Measurements from ENCODE around the gene FAM222B. TPM values are rescaled to one million over a fixed set of nuclear protein-coding genes. Genes with fewer than 3 reads are reported as not detected.

The FAM222B gene
- total and polyA plus RNA-seq, 3 experiments from 2014 or later, result 19.3 to 21.5 (median 20.6) TPM

GRCh38 chr17:28715217-28715616 is 127.4 kb downstream of the FAM222B start:
- Histone ChIP-seq H3K27ac (ENCODE audit: low read depth, low read length) (no peak overlapping the region), H3K27me3 (ENCODE audit: insufficient read depth, low read length, poor library complexity, severe bottlenecking) (peaks cover 8% of the 10 kb centered on the region), H3K9me3 (ENCODE audit: low read length) (no peaks in the 10 kb centered on the region), H3K36me3 (ENCODE audit: insufficient read depth, low read length) (no peaks in the 10 kb centered on the region), H3K4me1 (ENCODE audit: insufficient read depth, low read length) (peaks cover 22% of the 10 kb centered on the region), H3K4me3 (ENCODE audit: low read length) (no peak overlapping the region)
- Mint-ChIP-seq H3K27me3 (peaks cover 17 to 25% of the 10 kb centered on the region in 2 donors), H3K4me3 (peak overlapping the region in 1 of 7 donors; percentile 46), H3K36me3 (peaks cover 0 to 10% (median 1%) of the 10 kb centered on the region in 3 donors), H3K9me3 (no peaks in the 10 kb centered on the region), H3K4me1 (peaks cover 30 to 37% (median 37%) of the 10 kb centered on the region in 3 donors), H3K27ac (no peak overlapping the region)
- CTCF ChIA-PET, result interaction anchor here (1.9 kb wide), 1 partner anchor 12 kb away, joined by 6 read pairs; no protein-coding TSS in a partner anchor
- no peak for DNase-seq
- POLR2A ChIA-PET, result no interaction called here

DNA sequence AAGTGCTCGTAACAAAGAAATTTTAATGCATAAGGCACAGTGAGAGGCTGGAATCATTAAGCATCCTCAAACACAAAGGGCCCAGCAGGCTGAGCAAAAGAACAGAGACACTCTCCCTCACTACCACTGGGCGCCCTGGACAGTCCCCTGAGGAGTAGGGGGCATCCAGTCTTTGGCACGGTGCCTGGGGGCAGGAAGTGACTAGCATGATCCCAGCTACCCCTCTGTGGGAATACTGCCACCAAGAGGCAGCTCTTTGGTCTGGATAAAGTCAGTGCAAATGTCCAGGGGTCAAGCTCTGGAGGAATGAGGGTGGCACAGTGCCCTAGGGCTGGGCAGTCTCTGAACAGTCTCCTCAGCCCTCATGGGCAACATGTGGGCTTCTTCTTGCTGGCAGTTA is 128.3 kb downstream of the FAM222B start:
- peaks cover 0 to 5% (median 0%) of the 10 kb centered on the region in 3 donors for H3K36me3 Mint-ChIP-seq
- ChIA-PET POLR2A (interaction anchor here (1.0 kb wide), 1 partner anchor 52 kb away, joined by 3 read pairs; no protein-coding TSS in a partner anchor), CTCF (interaction anchor here (1.0 to 1.4 kb wide), 2 partner anchors 12 to 35 kb away, joined by 3 read pairs; partner anchors contain the start of gene TLCD1)
- Histone ChIP-seq H3K4me3 (ENCODE audit: low read length) (no peak overlapping the region), H3K27ac (ENCODE audit: low read depth, low read length) (no peak overlapping the region), H3K36me3 (ENCODE audit: insufficient read depth, low read length) (no peaks in the 10 kb centered on the region), H3K9me3 (ENCODE audit: low read length) (no peaks in the 10 kb centered on the region), H3K27me3 (ENCODE audit: insufficient read depth, low read length, poor library complexity, severe bottlenecking) (peaks cover 8% of the 10 kb centered on the region), H3K4me1 (ENCODE audit: insufficient read depth, low read length) (peaks cover 21% of the 10 kb centered on the region)
- H3K9me3 Mint-ChIP-seq, result no peaks in the 10 kb centered on the region
- peaks cover 17 to 24% of the 10 kb centered on the region in 2 donors for H3K27me3 Mint-ChIP-seq
- no peak for DNase-seq
- peak overlapping the region in 1 of 7 donors; percentile 24 for H3K4me3 Mint-ChIP-seq
- H3K27ac Mint-ChIP-seq, result peak overlapping the region in 1 of 8 donors; percentile 67
- H3K4me1 Mint-ChIP-seq, result peaks cover 21 to 27% (median 27%) of the 10 kb centered on the region in 3 donors

DNA sequence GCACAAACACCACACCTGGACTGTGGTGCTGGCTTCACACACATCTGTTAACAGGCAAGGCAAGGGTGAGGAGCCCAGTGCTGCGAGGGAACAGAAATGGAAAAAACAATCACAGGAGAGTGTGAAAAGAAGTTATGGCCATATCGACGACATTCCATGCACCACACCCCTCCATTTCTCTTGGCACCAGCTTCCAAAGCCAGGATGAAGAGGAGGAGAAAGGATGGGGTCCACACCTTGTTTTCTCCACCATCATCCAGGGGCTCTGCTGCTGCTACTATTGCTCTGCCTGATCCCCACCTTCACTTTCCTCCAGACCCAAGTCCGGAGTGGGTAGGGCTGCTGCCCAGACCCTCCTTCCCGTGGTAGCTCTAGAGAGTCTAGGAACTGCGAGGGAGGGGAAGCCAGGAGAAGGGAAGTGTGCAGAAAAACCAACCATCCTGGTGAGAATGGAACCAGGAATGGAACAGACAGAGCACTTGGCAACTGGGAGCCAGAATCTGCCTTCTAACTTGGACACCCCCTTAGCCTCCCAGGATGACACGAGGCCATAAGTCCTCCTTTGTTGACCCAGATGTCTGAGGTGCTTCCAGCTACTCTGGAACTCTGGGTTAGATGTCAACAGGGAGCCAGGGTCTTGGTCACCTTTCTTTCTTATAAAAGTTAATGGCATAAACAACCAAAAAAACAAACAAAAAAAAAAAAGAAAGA is 129.7 kb downstream of the FAM222B start:
- peak overlapping the region; percentile 84 to 97 (median 91) for H3K4me3 Mint-ChIP-seq
- peak overlapping the region in 7 of 8 donors; percentile 38 to 93 (median 90) for H3K27ac Mint-ChIP-seq
- H3K9me3 Mint-ChIP-seq, result no peaks in the 10 kb centered on the region
- H3K27me3 Mint-ChIP-seq, result peaks cover 17 to 18% of the 10 kb centered on the region in 2 donors
- H3K36me3 ChIP-seq (ENCODE audit: insufficient read depth, low read length), result no peaks in the 10 kb centered on the region
- CTCF ChIA-PET, result interaction anchor here (1.2 to 4.4 kb wide), 4 partner anchors 10 to 51 kb away, joined by 3 to 35 read pairs (median 5); partner anchors contain the start of gene TLCD1
- H3K36me3 Mint-ChIP-seq, result peaks cover 0 to 5% (median 0%) of the 10 kb centered on the region in 3 donors
- H3K4me1 Mint-ChIP-seq, result peaks cover 13 to 18% (median 17%) of the 10 kb centered on the region in 3 donors
- no peak overlapping the region for H3K27ac ChIP-seq (ENCODE audit: low read depth, low read length)
- peak in 1 of 5 donors; percentile 27 for DNase-seq
- H3K9me3 ChIP-seq (ENCODE audit: low read length), result no peaks in the 10 kb centered on the region
- POLR2A ChIA-PET, result interaction anchor here (0.5 to 3.8 kb wide), 4 partner anchors 8 to 51 kb away, joined by 6 to 53 read pairs (median 12); partner anchors contain the start of genes RPL23A, SDF2, SUPT6H and TLCD1
- no peak overlapping the region for H3K4me3 ChIP-seq (ENCODE audit: low read length)
- H3K27me3 ChIP-seq (ENCODE audit: insufficient read depth, low read length, poor library complexity, severe bottlenecking), result peaks cover 8% of the 10 kb centered on the region
- H3K4me1 ChIP-seq (ENCODE audit: insufficient read depth, low read length), result peaks cover 17% of the 10 kb centered on the region

DNA sequence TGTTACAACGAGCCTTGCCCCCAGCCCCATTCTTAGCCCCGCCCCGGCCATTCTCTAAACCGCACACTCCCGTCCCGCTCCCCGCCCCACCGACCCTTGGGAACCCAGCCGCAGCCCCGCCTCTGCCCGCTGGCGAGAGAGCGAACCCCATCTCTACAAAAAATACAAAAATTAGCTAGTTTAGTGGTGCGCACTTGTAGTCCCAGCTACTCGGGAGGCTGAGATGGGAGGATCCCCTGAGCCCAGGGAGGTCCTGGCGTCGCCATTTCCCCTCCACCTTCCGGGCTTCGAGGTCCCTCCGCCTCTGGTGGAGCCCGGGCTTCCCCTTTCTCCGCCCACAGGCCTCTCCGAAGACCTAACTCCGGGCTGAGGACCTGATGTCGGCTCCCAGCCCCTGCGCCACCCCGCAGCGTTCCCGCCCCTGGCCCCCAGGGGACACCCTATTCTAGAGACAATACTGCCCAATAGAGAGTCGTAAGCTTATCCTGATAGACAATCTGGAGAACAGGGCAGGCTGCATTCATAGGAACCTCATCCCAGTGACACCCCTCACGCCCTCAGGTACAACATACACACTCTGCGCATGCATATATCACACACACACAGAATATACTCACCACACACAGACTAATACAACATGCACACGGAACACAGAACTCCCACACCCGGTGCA is 130.4 kb downstream of the FAM222B start:
- Histone ChIP-seq H3K36me3 (ENCODE audit: insufficient read depth, low read length) (no peaks in the 10 kb centered on the region), H3K27ac (ENCODE audit: low read depth, low read length) (peak overlapping the region; percentile 83), H3K9me3 (ENCODE audit: low read length) (no peaks in the 10 kb centered on the region), H3K4me1 (ENCODE audit: insufficient read depth, low read length) (peaks cover 17% of the 10 kb centered on the region), H3K27me3 (ENCODE audit: insufficient read depth, low read length, poor library complexity, severe bottlenecking) (peaks cover 8% of the 10 kb centered on the region), H3K4me3 (ENCODE audit: low read length) (peak overlapping the region; percentile 82)
- Mint-ChIP-seq H3K36me3 (peaks cover 0 to 5% (median 0%) of the 10 kb centered on the region in 3 donors), H3K4me1 (peaks cover 15 to 23% (median 20%) of the 10 kb centered on the region in 3 donors), H3K4me3 (peak overlapping the region; percentile 84 to 97 (median 91)), H3K27me3 (peaks cover 17 to 18% of the 10 kb centered on the region in 2 donors), H3K27ac (peak overlapping the region; percentile 41 to 97 (median 92)), H3K9me3 (no peaks in the 10 kb centered on the region)
- peak; percentile 37 to 76 (median 51) for DNase-seq
- CTCF ChIA-PET, result interaction anchor here (0.9 to 4.4 kb wide), 5 partner anchors 10 to 51 kb away, joined by 3 to 35 read pairs (median 4); partner anchors contain the start of gene TLCD1
- POLR2A ChIA-PET, result interaction anchor here (0.5 to 3.8 kb wide), 8 partner anchors 9 to 239 kb away, joined by 3 to 53 read pairs (median 4); partner anchors contain the start of genes PHF12, RPL23A, SDF2 and SUPT6H

GRCh38 chr17:28711723-28712031 is 130.9 kb downstream of the FAM222B start, which contains the start of gene PROCA1:
Gene PROCA1 (minus strand): TSS chr17:28711888. CDS start chr17:28711660, 228 bp downstream.
- peak within 1 kb of the TSS; percentile 86 to 97 (median 91) for H3K4me3 Mint-ChIP-seq
- peak within 1 kb of the TSS; percentile 82 for H3K4me3 ChIP-seq (ENCODE audit: low read length)
- H3K27ac ChIP-seq (ENCODE audit: low read depth, low read length), result peak within 1 kb of the TSS; percentile 83
- peaks cover 6% of the 10 kb centered on the region for H3K27me3 ChIP-seq (ENCODE audit: insufficient read depth, low read length, poor library complexity, severe bottlenecking)
- peak in 1 of 5 donors; percentile 61 for DNase-seq
- peaks cover 16 to 24% (median 20%) of the 10 kb centered on the region in 3 donors for H3K4me1 Mint-ChIP-seq
- peaks cover 0 to 5% (median 0%) of the 10 kb centered on the region in 3 donors for H3K36me3 Mint-ChIP-seq
- H3K27me3 Mint-ChIP-seq, result peaks cover 17 to 18% of the 10 kb centered on the region in 2 donors
- no peaks in the 10 kb centered on the region for H3K36me3 ChIP-seq (ENCODE audit: insufficient read depth, low read length)
- no peaks in the 10 kb centered on the region for H3K9me3 Mint-ChIP-seq
- CTCF ChIA-PET, result interaction anchor here (0.9 to 4.4 kb wide), 6 partner anchors 8 to 52 kb away, joined by 3 to 35 read pairs (median 4); partner anchors contain the start of genes RPL23A and TLCD1
- no peaks in the 10 kb centered on the region for H3K9me3 ChIP-seq (ENCODE audit: low read length)
- H3K27ac Mint-ChIP-seq, result peak within 1 kb of the TSS; percentile 41 to 97 (median 92)
- POLR2A ChIA-PET, result interaction anchor here (0.5 to 3.8 kb wide), 12 partner anchors 9 to 429 kb away, joined by 3 to 53 read pairs (median 4); partner anchors contain the start of genes FLOT2, PHF12, RPL23A and SDF2
- H3K4me1 ChIP-seq (ENCODE audit: insufficient read depth, low read length), result peaks cover 17% of the 10 kb centered on the region

DNA sequence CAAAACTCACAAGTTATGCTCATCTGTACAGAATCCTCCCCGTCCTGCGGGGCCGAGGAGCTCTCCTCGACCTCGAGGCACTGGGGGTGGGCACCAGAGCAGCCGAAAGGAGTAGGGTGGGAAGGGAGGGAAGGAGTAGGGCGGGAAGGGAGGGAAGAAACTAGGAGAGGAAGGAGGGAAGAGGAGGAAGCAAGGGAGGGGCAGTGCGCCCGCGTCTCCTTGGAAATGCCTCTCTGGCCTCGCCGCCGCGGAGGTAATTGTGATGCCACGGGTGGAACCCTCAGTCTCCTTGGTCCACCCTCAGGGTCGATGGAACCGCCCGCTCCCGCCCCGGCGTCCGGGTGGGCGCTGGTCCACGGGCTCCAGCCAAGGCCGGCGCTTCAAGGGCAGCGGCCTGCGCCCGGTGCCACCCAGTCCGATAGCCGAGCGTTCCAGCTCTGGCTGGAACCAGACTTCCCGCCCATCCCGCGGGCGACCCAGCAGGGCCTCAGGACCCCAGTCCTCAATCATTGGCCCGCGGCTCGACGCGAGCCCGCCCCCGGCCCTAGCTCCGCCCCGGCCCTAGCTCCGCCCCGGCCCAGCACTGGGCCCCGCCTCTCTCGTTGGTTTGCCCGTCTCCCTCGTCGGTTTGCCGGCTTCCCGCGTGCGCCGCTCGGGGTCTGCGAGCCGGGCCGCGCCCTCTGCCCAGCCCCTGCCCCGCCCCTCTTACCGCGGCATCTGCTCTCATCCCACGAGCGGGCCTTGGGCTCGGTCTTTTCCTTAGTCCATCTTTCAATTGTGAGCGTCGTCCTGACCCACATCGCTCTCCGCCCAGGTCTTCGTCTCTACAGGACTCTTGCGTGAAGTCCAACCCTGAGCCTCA is 131.5 kb downstream of the FAM222B start:
- Mint-ChIP-seq H3K9me3 (no peaks in the 10 kb centered on the region), H3K4me1 (peaks cover 16 to 24% (median 20%) of the 10 kb centered on the region in 3 donors), H3K36me3 (peaks cover 0 to 5% (median 0%) of the 10 kb centered on the region in 3 donors), H3K27me3 (peaks cover 14 to 17% of the 10 kb centered on the region in 2 donors), H3K27ac (peak overlapping the region; percentile 41 to 97 (median 92)), H3K4me3 (peak overlapping the region; percentile 86 to 97 (median 91))
- POLR2A ChIA-PET, result interaction anchor here (0.5 to 3.8 kb wide), 14 partner anchors 10 to 429 kb away, joined by 3 to 53 read pairs (median 4); partner anchors contain the start of genes BLTP2, FLOT2, PHF12 and RPL23A
- CTCF ChIA-PET, result interaction anchor here (0.9 to 4.4 kb wide), 7 partner anchors 9 to 406 kb away, joined by 3 to 35 read pairs (median 4); partner anchors contain the start of genes RPL23A, SDF2, SUPT6H and TLCD1
- Histone ChIP-seq H3K27ac (ENCODE audit: low read depth, low read length) (peak overlapping the region; percentile 83), H3K4me1 (ENCODE audit: insufficient read depth, low read length) (peaks cover 17% of the 10 kb centered on the region), H3K9me3 (ENCODE audit: low read length) (no peaks in the 10 kb centered on the region), H3K27me3 (ENCODE audit: insufficient read depth, low read length, poor library complexity, severe bottlenecking) (peaks cover under 1% of the 10 kb centered on the region), H3K4me3 (ENCODE audit: low read length) (peak overlapping the region; percentile 82), H3K36me3 (ENCODE audit: insufficient read depth, low read length) (no peaks in the 10 kb centered on the region)
- peak; percentile 84 to 91 (median 85) for DNase-seq

All from CD8-positive, alpha-beta memory T cell (primary cell).